ENCODE results near the gene SLC6A19.

Gene SLC6A19

GRCh38 chr5:1178529-1179382 lies 22.6 kb upstream of the SLC6A19 start (continued):
- no peak for TF ChIP-seq ZNF639 (tag by site-specific recombination; IDR thresholded peaks at IDR 0.05)

DNA sequence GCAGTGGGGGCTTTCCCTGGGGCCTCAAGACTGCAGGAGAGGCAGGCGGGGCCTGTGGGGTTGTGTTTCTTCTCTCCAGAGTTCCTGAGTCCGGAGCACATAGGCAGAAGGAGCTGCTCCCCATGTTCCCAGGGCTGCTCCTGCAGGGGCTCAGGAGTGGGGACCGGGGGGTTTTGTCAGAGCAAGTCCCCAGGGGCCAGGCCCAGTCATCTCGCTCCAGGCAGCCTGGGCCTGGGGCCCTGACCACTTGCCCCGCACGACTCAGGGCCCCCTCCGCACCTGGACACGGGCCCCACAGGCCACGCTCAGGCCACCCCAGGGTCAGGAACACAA lies 22.0 kb upstream of the SLC6A19 start:
- CTCF ChIA-PET, result no interaction called here

GRCh38 chr5:1180096-1180495 lies 21.3 kb upstream of the SLC6A19 start:
- no peaks in the 10 kb centered on the region for H3K36me3 ChIP-seq (ENCODE audit: control insufficient read depth in 2 of 2, insufficient read depth in 1 of 2, low read length in 2 of 2)
- H3K9me3 ChIP-seq (ENCODE audit: control insufficient read depth, insufficient read depth, low read depth, low read length), result no peaks in the 10 kb centered on the region
- TF ChIP-seq SP7 (tag by site-specific recombination; IDR thresholded peaks at IDR 0.05) (no peak), ZNF449 (tag by site-specific recombination; IDR thresholded peaks at IDR 0.05) (no peak), GLIS1 (tag by site-specific recombination; IDR thresholded peaks at IDR 0.05) (no peak)
- H3K4me3 ChIP-seq (ENCODE audit: low read depth, low read length), result no peak overlapping the region
- no peaks in the 10 kb centered on the region for H3K4me1 ChIP-seq (ENCODE audit: control insufficient read depth, insufficient read depth, low read length)
- ChIA-PET POLR2A (no interaction called here), CTCF (no interaction called here)
- H3K27ac ChIP-seq (ENCODE audit: extremely low read depth, low read depth, low read length), result no peak overlapping the region

More for the DNA sequence above, 22.0 kb upstream of the SLC6A19 start:
- POLR2A ChIA-PET, result no interaction called here
- TF ChIP-seq ZNF549 (tag by site-specific recombination; IDR thresholded peaks at IDR 0.05), result no peak
- no peak for TF ChIP-seq ZNF391 (tag by site-specific recombination; IDR thresholded peaks at IDR 0.05; ENCODE audit: borderline replicate concordance, low read depth)
- no peak for TF ChIP-seq ZNF248 (tag by site-specific recombination; IDR thresholded peaks at IDR 0.05)
- no peak for TF ChIP-seq ZNF624 (tag by site-specific recombination; IDR thresholded peaks at IDR 0.05)
- no peak for TF ChIP-seq ZSCAN23 (tag by site-specific recombination; IDR thresholded peaks at IDR 0.05)
- no peak for TF ChIP-seq ZNF155 (tag by site-specific recombination; IDR thresholded peaks at IDR 0.05)
- TF ChIP-seq ZNF324 (tag by site-specific recombination; IDR thresholded peaks at IDR 0.05), result no peak
- TF ChIP-seq, protein P1, sequence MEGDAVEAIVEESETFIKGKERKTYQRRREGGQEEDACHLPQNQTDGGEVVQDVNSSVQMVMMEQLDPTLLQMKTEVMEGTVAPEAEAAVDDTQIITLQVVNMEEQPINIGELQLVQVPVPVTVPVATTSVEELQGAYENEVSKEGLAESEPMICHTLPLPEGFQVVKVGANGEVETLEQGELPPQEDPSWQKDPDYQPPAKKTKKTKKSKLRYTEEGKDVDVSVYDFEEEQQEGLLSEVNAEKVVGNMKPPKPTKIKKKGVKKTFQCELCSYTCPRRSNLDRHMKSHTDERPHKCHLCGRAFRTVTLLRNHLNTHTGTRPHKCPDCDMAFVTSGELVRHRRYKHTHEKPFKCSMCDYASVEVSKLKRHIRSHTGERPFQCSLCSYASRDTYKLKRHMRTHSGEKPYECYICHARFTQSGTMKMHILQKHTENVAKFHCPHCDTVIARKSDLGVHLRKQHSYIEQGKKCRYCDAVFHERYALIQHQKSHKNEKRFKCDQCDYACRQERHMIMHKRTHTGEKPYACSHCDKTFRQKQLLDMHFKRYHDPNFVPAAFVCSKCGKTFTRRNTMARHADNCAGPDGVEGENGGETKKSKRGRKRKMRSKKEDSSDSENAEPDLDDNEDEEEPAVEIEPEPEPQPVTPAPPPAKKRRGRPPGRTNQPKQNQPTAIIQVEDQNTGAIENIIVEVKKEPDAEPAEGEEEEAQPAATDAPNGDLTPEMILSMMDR (tag by site-specific recombination; IDR thresholded peaks at IDR 0.05), result no peak
- Histone ChIP-seq H3K36me3 (ENCODE audit: control insufficient read depth in 2 of 2, insufficient read depth in 1 of 2, low read length in 2 of 2) (no peaks in the 10 kb centered on the region), H3K9me3 (ENCODE audit: control insufficient read depth, insufficient read depth, low read depth, low read length) (no peaks in the 10 kb centered on the region), H3K27ac (ENCODE audit: extremely low read depth, low read depth, low read length) (no peak overlapping the region), H3K4me1 (ENCODE audit: control insufficient read depth, insufficient read depth, low read length) (no peaks in the 10 kb centered on the region), H3K4me3 (ENCODE audit: low read depth, low read length) (no peak overlapping the region)

- no peak overlapping the region for H3K27ac ChIP-seq (ENCODE audit: extremely low read depth, low read depth, low read length)
- POLR2A ChIA-PET, result no interaction called here
- H3K4me1 ChIP-seq (ENCODE audit: control insufficient read depth, insufficient read depth, low read length), result no peaks in the 10 kb centered on the region
- CTCF ChIA-PET, result no interaction called here
- no peaks in the 10 kb centered on the region for H3K36me3 ChIP-seq (ENCODE audit: control insufficient read depth in 2 of 2, insufficient read depth in 1 of 2, low read length in 2 of 2)
- no peak overlapping the region for H3K4me3 ChIP-seq (ENCODE audit: low read depth, low read length)
- H3K9me3 ChIP-seq (ENCODE audit: control insufficient read depth, insufficient read depth, low read depth, low read length), result no peaks in the 10 kb centered on the region
- peak; percentile 73 for TF ChIP-seq EGR2 (tag by site-specific recombination; IDR thresholded peaks at IDR 0.05; ENCODE audit: low read depth)
- TF ChIP-seq ZNF433 (tag by site-specific recombination; IDR thresholded peaks at IDR 0.05; ENCODE audit: low read depth), result no peak
- peak; percentile 64 for TF ChIP-seq ZFHX2 (tag by site-specific recombination; conservative IDR thresholded peaks at IDR 0.05)
Observed at GRCh38 chr5:1180841-1181271, 20.5 kb upstream of the SLC6A19 start.
